ENCODE results near the gene SLC1A5.

DNA sequence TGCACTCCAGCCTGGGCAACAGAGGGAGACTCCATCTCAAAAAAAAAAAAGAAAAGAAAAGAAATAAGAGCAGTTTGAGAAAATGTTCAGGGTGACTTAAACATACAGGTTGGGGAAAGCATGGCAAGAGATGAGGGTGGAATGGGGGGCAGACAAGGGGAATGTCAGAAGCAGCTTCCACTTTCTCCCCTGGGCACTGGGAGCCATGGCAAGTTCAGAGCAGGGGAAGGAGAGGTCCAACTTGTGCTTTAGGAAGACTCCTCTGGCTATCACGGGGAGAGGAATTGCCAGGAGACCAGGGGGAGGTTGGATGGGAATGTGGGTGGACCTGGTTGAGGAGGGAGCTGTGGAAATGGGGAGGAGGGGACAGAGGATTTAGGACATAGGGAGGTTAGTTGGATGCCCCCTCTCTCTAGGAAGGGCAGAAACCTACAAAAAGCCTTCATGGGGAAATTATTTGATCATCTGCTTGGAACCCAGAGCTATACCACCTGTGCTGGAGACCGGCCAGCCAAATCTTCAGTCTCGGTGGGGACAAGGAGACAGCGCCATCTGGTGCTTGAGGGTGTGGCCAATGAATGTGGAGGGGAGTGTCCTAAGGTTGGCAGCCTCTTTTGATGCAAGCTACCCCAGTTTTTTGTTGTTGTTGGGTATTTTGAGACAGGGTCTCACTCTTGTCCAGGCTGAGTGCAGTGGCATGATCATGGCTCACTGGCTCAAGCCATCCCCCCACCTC lies 34.8 kb downstream of the SLC1A5 start:
- TF ChIP-seq CTCF (IDR thresholded peaks at IDR 0.05) (peak; percentile 61), USF1 (IDR thresholded peaks at IDR 0.05; ENCODE audit: borderline replicate concordance, low read depth) (no peak), GABPA (IDR thresholded peaks at IDR 0.05; ENCODE audit: low read depth) (no peak), CHD2 (IDR thresholded peaks at IDR 0.05; ENCODE audit: low read length, partially characterized antibody) (no peak), MEF2A (IDR thresholded peaks at IDR 0.05; ENCODE audit: borderline replicate concordance, low read depth) (no peak), POLR2AphosphoS5 (IDR thresholded peaks at IDR 0.05; ENCODE audit: low read depth, low read length) (no peak), TAF1 (IDR thresholded peaks at IDR 0.05; ENCODE audit: borderline replicate concordance, low read depth, low read length) (no peak), RXRA (IDR thresholded peaks at IDR 0.05; ENCODE audit: borderline replicate concordance, low read depth) (no peak), RCOR1 (IDR thresholded peaks at IDR 0.05; ENCODE audit: low read length) (no peak), RFX5 (IDR thresholded peaks at IDR 0.05; ENCODE audit: low read length) (no peak), ZBTB33 (IDR thresholded peaks at IDR 0.05; ENCODE audit: borderline replicate concordance, low read depth) (no peak)

Measured in SK-N-SH (cell line).